Endothelial cell of umbilical vein (primary cell): ENCODE measurements around the gene PPP1R9B.

Source experiments
- CTCF ChIP-seq, 2 donors: IDR thresholded peaks; 1 replicate in 1 of 2; 2 replicates in 1 of 2; pipeline ENCODE4 v1.5.1; 2011; ENCODE audit warnings: low read length in 2 of 2, mild to moderate bottlenecking in 2 of 2, moderate library complexity in 2 of 2, control low read depth in 1 of 2, inconsistent platforms in 1 of 2, low read depth in 1 of 2; ENCODE audit not compliant: insufficient read depth in 1 of 2; ENCODE audit errors: extremely low read depth in 1 of 2
- EZH2 ChIP-seq: IDR thresholded peaks from 2 replicates; pipeline ENCODE4 v1.6.1; 2012; ENCODE audit warnings: borderline replicate concordance, low read depth, mild to moderate bottlenecking, moderate library complexity, low read length, inconsistent platforms; ENCODE audit not compliant: severe bottlenecking
- POLR2A ChIP-seq: IDR thresholded peaks from 2 replicates; pipeline ENCODE4 v1.6.1; 2012; ENCODE audit warnings: low read depth, mild to moderate bottlenecking, control low read depth, low read length
- TF ChIP-seq, protein P1 (sequence below): IDR thresholded peaks from 2 replicates; pipeline ENCODE4 v1.6.1; 2011; ENCODE audit not compliant: insufficient read depth, insufficient read length

DNA sequence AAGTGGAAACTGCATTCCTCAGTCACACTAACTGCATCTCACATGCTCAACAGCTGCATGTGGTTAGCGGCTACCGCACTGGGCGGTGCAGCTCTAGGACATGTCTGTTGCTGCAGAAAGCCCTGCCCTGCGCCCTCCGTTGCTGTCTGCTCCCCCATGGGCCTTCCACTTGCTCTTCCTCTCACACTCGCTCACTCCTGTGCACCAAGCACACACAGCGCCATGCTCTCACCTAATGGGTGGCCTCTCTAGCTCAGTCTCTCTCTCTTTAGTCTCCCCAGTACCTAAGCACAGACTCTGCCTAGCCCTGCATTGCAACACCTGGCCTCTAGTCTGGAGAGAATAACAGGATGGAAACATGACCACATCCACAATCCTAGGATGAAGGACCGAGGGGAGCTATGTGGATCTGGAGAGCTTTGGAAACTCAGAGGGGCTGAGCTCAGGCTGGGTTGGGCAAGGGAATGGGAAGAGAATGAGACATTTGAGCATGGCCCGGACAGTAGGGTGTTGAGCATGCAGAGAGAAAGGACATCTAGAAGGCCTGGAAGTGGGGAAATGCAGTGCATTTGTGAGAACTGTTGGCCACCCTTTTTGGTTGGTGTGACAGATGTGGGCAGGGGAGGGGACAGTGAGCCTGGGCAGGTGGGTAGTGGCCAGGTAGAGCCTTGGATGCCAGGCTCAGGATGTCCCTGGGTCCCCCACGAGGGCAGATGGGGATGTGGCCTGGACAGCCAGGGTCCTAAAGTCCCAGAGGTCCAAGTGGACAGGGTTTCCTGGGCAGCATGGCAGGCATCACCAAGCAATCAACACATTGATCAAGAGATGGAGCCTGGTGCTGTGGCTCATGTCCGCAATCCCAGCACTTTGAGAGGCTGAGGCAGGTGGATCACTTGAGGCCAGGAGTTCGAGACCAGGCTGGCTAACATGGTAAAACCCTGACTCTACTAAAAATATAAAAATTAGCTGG, 31.4 kb upstream of the PPP1R9B start:
- TF ChIP-seq POLR2A, result no peak
- no peak for TF ChIP-seq CTCF (IDR thresholded peaks at IDR 0.05; ENCODE audit: extremely low read depth in 1 of 2, insufficient read depth in 1 of 2, low read depth in 1 of 2, low read length in 2 of 2)
- no peak for TF ChIP-seq EZH2
- TF ChIP-seq, protein P1, sequence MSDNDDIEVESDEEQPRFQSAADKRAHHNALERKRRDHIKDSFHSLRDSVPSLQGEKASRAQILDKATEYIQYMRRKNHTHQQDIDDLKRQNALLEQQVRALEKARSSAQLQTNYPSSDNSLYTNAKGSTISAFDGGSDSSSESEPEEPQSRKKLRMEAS, result no peak
